GM23248 (cell line): ENCODE results near the gene NME5. TPM values are rescaled to one million over a fixed set of nuclear protein-coding genes. Genes with fewer than 3 reads are reported as not detected.

Experiments
- DNase-seq: peaks from one replicate; pipeline ENCODE4 v3.0.0-alpha.2; 2015
- H2AFZ ChIP-seq: fragments of 200-600 bp; sonication (generic); 2 replicates; pipeline ENCODE4 v1.6.1; 2016; ENCODE audit warnings: antibody characterized with exemption
- H3F3A ChIP-seq: fragments of 200-600 bp; sonication (generic); 2 replicates; pipeline ENCODE4 v1.6.1; 2016; ENCODE audit warnings: mild to moderate bottlenecking, antibody characterized with exemption, mixed run types; ENCODE audit not compliant: insufficient read depth
- H3K27ac ChIP-seq: fragments of 200-600 bp; sonication (generic); 2 replicates; pipeline ENCODE4 v1.5.1; 2016; ENCODE audit warnings: mild to moderate bottlenecking
- H3K27me3 ChIP-seq: fragments of 200-600 bp; sonication (generic); replicated peaks from 2 replicates; pipeline ENCODE4 v1.6.1; 2016; ENCODE audit warnings: mild to moderate bottlenecking; ENCODE audit not compliant: insufficient read depth
- H3K36me3 ChIP-seq: fragments of 200-600 bp; sonication (generic); 2 replicates; pipeline ENCODE4 v1.6.1; 2016; ENCODE audit warnings: low read depth, mild to moderate bottlenecking
- H3K4me1 ChIP-seq: fragments of 200-600 bp; sonication (generic); 2 replicates; pipeline ENCODE4 v1.6.1; 2016; ENCODE audit warnings: mild to moderate bottlenecking; ENCODE audit not compliant: insufficient read depth
- H3K4me2 ChIP-seq: fragments of 200-600 bp; sonication (generic); one replicate; pipeline ENCODE4 v1.6.1; 2016; ENCODE audit warnings: mild to moderate bottlenecking; ENCODE audit not compliant: unreplicated experiment
- H3K4me3 ChIP-seq: fragments of 200-600 bp; sonication (generic); 2 replicates; pipeline ENCODE4 v1.5.1; 2016; ENCODE audit warnings: mild to moderate bottlenecking
- H3K79me2 ChIP-seq: fragments of 200-600 bp; sonication (generic); 2 replicates; pipeline ENCODE4 v1.6.1; 2016; ENCODE audit warnings: mild to moderate bottlenecking; ENCODE audit not compliant: insufficient read depth
- H3K9ac ChIP-seq: fragments of 200-600 bp; sonication (generic); 2 replicates; pipeline ENCODE4 v1.6.1; 2016; ENCODE audit warnings: mild to moderate bottlenecking
- H3K9me2 ChIP-seq: fragments of 200-600 bp; sonication (generic); 2 replicates; pipeline ENCODE4 v1.6.1; 2016; ENCODE audit warnings: mixed run types, mild to moderate bottlenecking, moderate library complexity; ENCODE audit not compliant: insufficient read depth
- H3K9me3 ChIP-seq: fragments of 200-600 bp; sonication (generic); one replicate; pipeline ENCODE4 v1.6.1; 2017; ENCODE audit warnings: low read depth
- H4K20me1 ChIP-seq: fragments of 200-600 bp; sonication (generic); 2 replicates; pipeline ENCODE4 v1.6.0; 2016; ENCODE audit not compliant: insufficient read depth
- EZH2 ChIP-seq: fragments of 200-600 bp; sonication (generic); IDR thresholded peaks from 2 replicates; pipeline ENCODE4 v1.6.1; 2018; ENCODE audit warnings: antibody characterized with exemption, mild to moderate bottlenecking; ENCODE audit not compliant: insufficient read depth, poor library complexity, severe bottlenecking
- EZH2phosphoT487 ChIP-seq: fragments of 200-600 bp; sonication (generic); IDR thresholded peaks from 2 replicates; pipeline ENCODE4 v1.6.1; 2018; ENCODE audit warnings: antibody characterized with exemption, moderate library complexity, mild to moderate bottlenecking, low read depth; ENCODE audit not compliant: insufficient read depth
- WGBS, 2 experiments: methylation state at CpG; one replicate each; pipeline ENCODE4 v1.1.6; 2015 to 2017; ENCODE audit warnings: low lambda C conversion rate in 2 of 2, low coverage in 1 of 2; ENCODE audit errors: missing lambda C conversion rate in 2 of 2; 5-methylcytosine and 5-hydroxymethylcytosine counted together
- in situ Hi-C: fragments of 300-500 bp; cut with MboI; formaldehyde crosslinking; loops from 2 replicates; pipeline ENCODE4 v1.15.0; 2020
- polyA plus RNA-seq: library from polyadenylated mRNA; unstranded; fragments of >200 nt; fragmentation: Nextera tagmentation; extraction: Ambion mirVana; gene quantifications from 2 replicates; pipeline ENCODE4 v1.2.1, GENCODE V29; 2016
- total RNA-seq: library from RNA; depleted of rRNA; stranded (reverse); fragments of >200 nt; shearing (Covaris generic); gene quantifications from 2 replicates; pipeline ENCODE4 v1.2.3, GENCODE V29; 2014

Gene NME5
- total and polyA plus RNA-seq, 2 experiments from 2014 or later: not detected

DNA sequence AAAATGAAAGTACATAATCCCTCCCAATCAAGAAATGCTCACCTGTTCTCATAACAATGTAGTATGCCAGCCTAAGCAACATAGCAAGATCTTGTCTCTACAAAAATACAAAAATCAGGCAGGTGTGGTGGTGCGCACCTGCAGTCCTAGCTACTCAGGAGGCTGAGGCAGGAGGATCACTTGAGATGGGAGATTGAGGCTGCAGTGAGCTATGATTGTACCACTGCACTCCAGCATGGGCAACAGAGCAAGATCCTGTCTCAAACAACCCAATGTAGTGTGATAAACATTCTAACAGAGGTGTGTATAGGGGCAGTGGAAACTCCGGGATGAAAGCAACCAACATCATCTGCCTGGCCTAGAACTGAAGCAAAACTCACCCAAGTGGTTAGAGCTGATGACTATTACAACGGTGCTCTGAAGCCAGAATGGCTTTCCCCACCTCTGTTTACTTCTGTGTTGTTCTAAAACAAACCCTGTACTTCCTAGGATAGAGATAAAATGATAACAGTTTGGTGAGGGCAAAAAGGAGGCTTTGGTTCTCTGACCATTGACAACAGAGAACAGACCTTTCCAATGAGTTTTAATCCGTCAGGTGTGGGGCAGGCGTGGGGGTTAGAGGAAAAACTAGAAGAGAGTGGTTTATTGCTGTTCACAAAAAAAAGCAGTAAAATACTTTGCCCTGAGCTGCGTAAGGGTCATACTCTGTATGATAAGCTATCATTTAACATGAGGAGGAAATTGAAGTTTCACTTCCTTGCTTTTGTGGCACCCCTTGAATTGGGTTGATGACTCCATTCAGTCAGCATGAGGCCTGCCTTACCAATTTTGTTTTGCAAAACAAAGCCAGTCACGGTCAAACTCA, 36.5 kb downstream of the NME5 start:
- H4K20me1 ChIP-seq: no peaks in the 10 kb centered on the region
- H3K9ac ChIP-seq: no peak overlapping the region
- no peak overlapping the region for H2AFZ ChIP-seq
- H3K4me3 ChIP-seq: no peak overlapping the region
- H3K9me3 ChIP-seq: no peaks in the 10 kb centered on the region
- H3F3A ChIP-seq: no peaks in the 10 kb centered on the region
- H3K36me3 ChIP-seq: no peaks in the 10 kb centered on the region
- no peaks in the 10 kb centered on the region for H3K79me2 ChIP-seq
- H3K9me2 ChIP-seq: no peaks in the 10 kb centered on the region
- no peak overlapping the region for H3K4me2 ChIP-seq
- DNase-seq: no peak
- in situ Hi-C loops: no loop called here
- peaks cover 35% of the 10 kb centered on the region for H3K27me3 ChIP-seq
- TF ChIP-seq EZH2phosphoT487: no peak
- TF ChIP-seq EZH2: no peak
- 48 to 55% methylated on average over 7 of the region's 7 CpGs for WGBS, 2 experiments
- H3K4me1 ChIP-seq: no peaks in the 10 kb centered on the region
- no peak overlapping the region for H3K27ac ChIP-seq

DNA sequence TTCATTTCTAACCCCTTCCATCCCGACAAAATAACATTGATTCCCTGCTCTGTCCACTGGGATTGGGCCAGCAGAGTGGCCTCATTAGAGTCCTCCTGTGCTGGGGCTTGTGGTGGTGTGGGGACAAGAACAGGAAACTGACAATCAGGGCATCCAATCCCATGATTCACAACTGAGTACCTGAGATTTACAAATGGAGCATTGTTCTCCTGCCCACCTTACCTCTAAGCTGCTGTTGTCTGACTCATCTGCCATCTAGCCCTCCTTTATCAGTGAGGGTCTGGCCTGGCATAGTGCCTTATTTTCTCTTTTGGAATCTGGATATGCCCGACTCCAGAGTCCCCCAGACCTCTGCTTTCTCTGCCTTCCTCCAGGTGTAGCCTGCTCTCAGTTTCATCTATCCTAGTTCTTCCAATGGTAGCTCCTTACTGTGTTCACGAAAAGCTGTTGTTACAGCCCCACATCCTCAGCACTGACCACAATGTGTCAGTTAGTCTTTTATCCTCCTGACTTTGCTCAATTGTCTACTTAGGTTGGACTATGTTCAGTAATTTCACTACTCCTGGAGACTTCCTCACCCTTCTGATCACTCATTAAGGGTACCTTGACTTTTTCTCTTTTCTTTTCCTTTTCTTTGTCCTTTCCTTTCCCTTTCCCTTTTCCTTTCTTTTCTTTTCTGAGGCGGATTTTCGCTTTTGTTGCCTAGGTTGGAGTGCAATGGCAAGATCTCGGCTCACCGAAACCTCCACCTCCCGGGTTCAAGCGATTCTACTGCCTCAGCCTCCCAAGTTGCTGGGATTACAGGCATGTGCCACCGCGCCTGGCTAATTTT, 42.0 kb downstream of the NME5 start:
- no peaks in the 10 kb centered on the region for H3K4me1 ChIP-seq

DNA sequence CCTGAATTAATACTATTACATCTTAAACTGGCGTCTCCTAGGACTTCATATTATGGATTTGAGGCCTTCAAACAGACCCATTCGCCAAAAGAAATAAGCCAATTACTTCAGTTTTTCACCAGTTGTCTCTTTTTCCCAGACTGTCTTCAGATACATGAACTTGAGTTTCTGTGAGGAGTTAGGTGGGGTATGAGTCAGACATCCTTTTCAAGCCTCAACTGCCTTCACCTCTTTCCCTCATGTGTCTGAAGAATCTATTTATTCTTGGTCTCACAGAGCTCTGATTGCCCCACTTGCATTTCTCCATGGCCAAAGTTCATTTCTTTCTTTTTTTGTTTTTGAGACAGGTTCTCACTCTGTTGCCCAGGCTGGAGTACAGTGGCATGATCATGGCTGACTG, 42.9 kb downstream of the NME5 start:
- H3K36me3 ChIP-seq: no peaks in the 10 kb centered on the region
- H3K79me2 ChIP-seq: no peaks in the 10 kb centered on the region
- no peak overlapping the region for H3K4me2 ChIP-seq
- no peak overlapping the region for H3K4me3 ChIP-seq
- in situ Hi-C loops: no loop called here
- WGBS, 2 experiments: 45 to 50% methylated on average over 2 of the region's 2 CpGs
- H3F3A ChIP-seq: no peaks in the 10 kb centered on the region
- DNase-seq: no peak
- H3K4me1 ChIP-seq: no peaks in the 10 kb centered on the region
- no peaks in the 10 kb centered on the region for H3K9me2 ChIP-seq
- TF ChIP-seq EZH2 (no peak), EZH2phosphoT487 (no peak)
- H3K9me3 ChIP-seq: no peaks in the 10 kb centered on the region
- H4K20me1 ChIP-seq: no peaks in the 10 kb centered on the region
- H2AFZ ChIP-seq: no peak overlapping the region
- peaks cover 57% of the 10 kb centered on the region for H3K27me3 ChIP-seq
- H3K27ac ChIP-seq: no peak overlapping the region
- H3K9ac ChIP-seq: no peak overlapping the region

More for the DNA sequence above, 42.0 kb downstream of the NME5 start:
- TF ChIP-seq EZH2: no peak
- no peak for TF ChIP-seq EZH2phosphoT487
- Histone ChIP-seq H3F3A (no peaks in the 10 kb centered on the region), H3K79me2 (no peaks in the 10 kb centered on the region), H3K36me3 (no peaks in the 10 kb centered on the region), H2AFZ (no peak overlapping the region), H4K20me1 (no peaks in the 10 kb centered on the region), H3K27ac (no peak overlapping the region), H3K9me2 (no peaks in the 10 kb centered on the region), H3K4me3 (no peak overlapping the region), H3K9me3 (no peaks in the 10 kb centered on the region), H3K27me3 (peaks cover 55% of the 10 kb centered on the region), H3K9ac (no peak overlapping the region), H3K4me2 (no peak overlapping the region)
- 81% methylated on average over 11 of the region's 11 CpGs for WGBS, 2 experiments
- DNase-seq: no peak
- in situ Hi-C loops: no loop called here

DNA sequence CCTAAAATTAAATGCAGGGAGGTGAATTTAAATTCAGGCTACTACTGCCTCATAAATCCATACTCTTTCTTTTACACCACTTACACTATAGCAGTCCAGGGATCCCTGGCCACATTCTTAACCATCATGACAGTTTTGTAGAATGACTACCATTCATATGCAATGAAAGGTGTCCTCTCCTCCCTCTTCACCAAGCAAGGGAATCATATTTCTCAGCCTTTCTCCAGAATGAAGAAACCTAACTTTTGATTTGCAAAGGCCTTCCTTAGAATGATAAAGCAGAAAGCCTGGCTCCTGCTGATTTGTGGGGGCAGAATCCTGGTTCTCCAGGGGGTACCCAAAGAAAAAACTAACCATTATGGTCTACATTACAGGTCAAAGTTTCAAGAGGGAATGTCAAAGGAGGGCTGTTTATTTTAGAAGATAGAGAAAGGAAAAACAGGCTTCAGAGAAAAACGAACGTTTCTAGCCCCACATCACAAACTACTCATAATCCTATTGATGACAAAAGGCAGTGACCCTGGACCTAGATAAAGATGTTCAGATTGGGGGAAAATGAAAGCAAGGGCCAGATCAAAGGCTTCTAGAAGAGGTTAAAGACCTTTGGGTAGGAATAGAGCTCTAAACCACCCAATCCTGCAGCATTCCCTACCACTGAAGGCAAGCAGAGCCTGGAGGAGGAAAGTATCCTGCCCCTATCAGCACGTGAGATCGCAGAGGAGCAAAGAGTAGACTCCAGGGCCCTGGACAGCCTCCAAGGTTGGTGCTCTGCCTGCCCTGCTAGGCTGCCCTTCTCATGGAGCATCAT, 43.9 kb downstream of the NME5 start:
- Histone ChIP-seq H3K9me2 (no peaks in the 10 kb centered on the region), H2AFZ (no peak overlapping the region), H4K20me1 (no peaks in the 10 kb centered on the region), H3K4me3 (no peak overlapping the region), H3K9ac (no peak overlapping the region), H3K9me3 (no peaks in the 10 kb centered on the region), H3K79me2 (no peaks in the 10 kb centered on the region), H3F3A (no peaks in the 10 kb centered on the region), H3K27ac (no peak overlapping the region), H3K36me3 (no peaks in the 10 kb centered on the region), H3K27me3 (peaks cover 62% of the 10 kb centered on the region), H3K4me1 (no peaks in the 10 kb centered on the region), H3K4me2 (no peak overlapping the region)
- TF ChIP-seq EZH2phosphoT487: no peak
- TF ChIP-seq EZH2: no peak
- 26 to 27% methylated on average over 4 of the region's 4 CpGs for WGBS, 2 experiments
- in situ Hi-C loops: no loop called here
- no peak for DNase-seq
